Nephron progenitor cell (in vitro differentiated cells): ENCODE results near the gene SCFD1.
A peak's percentile ranks its signal among the peaks of the same experiment; 100 is the strongest.
"Not testable (repeated sequence)": the region's sequence is repeated elsewhere in the genome, so short reads cannot be mapped to it uniquely, and the experiment has no call there.

Source experiments
- DNase-seq: peaks from one replicate; pipeline ENCODE4 v3.0.0; 2021
- H3K27ac Mint-ChIP-seq: 2 replicates; pipeline ENCODE4 v1.8.0; 2021; ENCODE audit warnings: mild to moderate bottlenecking, moderate library complexity, mixed read lengths
- H3K27me3 Mint-ChIP-seq: 2 replicates; pipeline ENCODE4 v1.8.0; 2021; ENCODE audit warnings: mild to moderate bottlenecking, low read depth, mixed read lengths; ENCODE audit not compliant: poor library complexity
- H3K36me3 Mint-ChIP-seq: 2 replicates; pipeline ENCODE4 v1.8.0; 2021; ENCODE audit warnings: low read depth, mixed read lengths
- H3K4me1 Mint-ChIP-seq: 2 replicates; pipeline ENCODE4 v1.8.0; 2021; ENCODE audit warnings: mixed read lengths
- H3K4me3 Mint-ChIP-seq: 2 replicates; pipeline ENCODE4 v1.8.0; 2021; ENCODE audit warnings: mild to moderate bottlenecking, moderate library complexity, mixed read lengths
- H3K9me3 Mint-ChIP-seq: 2 replicates; pipeline ENCODE4 v1.8.0; 2021; ENCODE audit warnings: mild to moderate bottlenecking, moderate library complexity, mixed read lengths
- TF ChIP-seq, protein P1 (sequence below): fragments of 200-600 bp; sonication (generic); IDR thresholded peaks from 2 replicates; pipeline ENCODE4 v1.5.0; 2021; ENCODE audit warnings: antibody characterized with exemption

SCFD1 gene

GRCh38 chr14:30681752-30682355 is 59.7 kb downstream of the SCFD1 start:
- TF ChIP-seq, protein P1, sequence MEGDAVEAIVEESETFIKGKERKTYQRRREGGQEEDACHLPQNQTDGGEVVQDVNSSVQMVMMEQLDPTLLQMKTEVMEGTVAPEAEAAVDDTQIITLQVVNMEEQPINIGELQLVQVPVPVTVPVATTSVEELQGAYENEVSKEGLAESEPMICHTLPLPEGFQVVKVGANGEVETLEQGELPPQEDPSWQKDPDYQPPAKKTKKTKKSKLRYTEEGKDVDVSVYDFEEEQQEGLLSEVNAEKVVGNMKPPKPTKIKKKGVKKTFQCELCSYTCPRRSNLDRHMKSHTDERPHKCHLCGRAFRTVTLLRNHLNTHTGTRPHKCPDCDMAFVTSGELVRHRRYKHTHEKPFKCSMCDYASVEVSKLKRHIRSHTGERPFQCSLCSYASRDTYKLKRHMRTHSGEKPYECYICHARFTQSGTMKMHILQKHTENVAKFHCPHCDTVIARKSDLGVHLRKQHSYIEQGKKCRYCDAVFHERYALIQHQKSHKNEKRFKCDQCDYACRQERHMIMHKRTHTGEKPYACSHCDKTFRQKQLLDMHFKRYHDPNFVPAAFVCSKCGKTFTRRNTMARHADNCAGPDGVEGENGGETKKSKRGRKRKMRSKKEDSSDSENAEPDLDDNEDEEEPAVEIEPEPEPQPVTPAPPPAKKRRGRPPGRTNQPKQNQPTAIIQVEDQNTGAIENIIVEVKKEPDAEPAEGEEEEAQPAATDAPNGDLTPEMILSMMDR: no peak
- Mint-ChIP-seq H3K4me3 (no peak overlapping the region), H3K27me3 (no peaks in the 10 kb centered on the region), H3K9me3 (peaks cover 9% of the 10 kb centered on the region), H3K36me3 (peaks cover 56% of the 10 kb centered on the region), H3K27ac (no peak overlapping the region), H3K4me1 (no peaks in the 10 kb centered on the region)
- no peak for DNase-seq

- TF ChIP-seq, protein P1: peak; percentile 40
These were observed 68.6 kb downstream of the SCFD1 start for GRCh38 chr14:30690487-30691355.

GRCh38 chr14:30691751-30692398 is 69.8 kb downstream of the SCFD1 start:
- no peak for DNase-seq
- TF ChIP-seq, protein P1: no peak
- Mint-ChIP-seq H3K4me1 (peaks cover 10% of the 10 kb centered on the region), H3K27me3 (no peaks in the 10 kb centered on the region), H3K36me3 (peaks cover 22% of the 10 kb centered on the region), H3K9me3 (no peaks in the 10 kb centered on the region), H3K4me3 (peak overlapping the region; percentile 85), H3K27ac (no peak overlapping the region)

More at GRCh38 chr14:30690487-30691355, 68.6 kb downstream of the SCFD1 start:
- peaks cover 15% of the 10 kb centered on the region for H3K36me3 Mint-ChIP-seq
- peaks cover 10% of the 10 kb centered on the region for H3K4me1 Mint-ChIP-seq
- DNase-seq: peak; percentile 32
- H3K9me3 Mint-ChIP-seq, H3K27me3 Mint-ChIP-seq: not testable (repeated sequence)
- H3K27ac Mint-ChIP-seq: peak overlapping the region; percentile 95
- H3K4me3 Mint-ChIP-seq: peak overlapping the region; percentile 85

GRCh38 chr14:30692669-30693068 is 70.5 kb downstream of the SCFD1 start:
- DNase-seq: no peak
- Mint-ChIP-seq H3K4me3 (no peak overlapping the region), H3K4me1 (peaks cover 16% of the 10 kb centered on the region), H3K9me3 (no peaks in the 10 kb centered on the region), H3K36me3 (peaks cover 29% of the 10 kb centered on the region), H3K27ac (no peak overlapping the region), H3K27me3 (no peaks in the 10 kb centered on the region)
- TF ChIP-seq, protein P1: no peak

GRCh38 chr14:30698463-30698862 is 76.3 kb downstream of the SCFD1 start:
- H3K4me3 Mint-ChIP-seq: no peak overlapping the region
- no peak for DNase-seq
- H3K36me3 Mint-ChIP-seq: peaks cover 58% of the 10 kb centered on the region
- peak overlapping the region; percentile 82 for H3K27ac Mint-ChIP-seq
- H3K4me1 Mint-ChIP-seq: peaks cover 18% of the 10 kb centered on the region
- no peaks in the 10 kb centered on the region for H3K27me3 Mint-ChIP-seq
- H3K9me3 Mint-ChIP-seq: no peaks in the 10 kb centered on the region
- TF ChIP-seq, protein P1: no peak
